Ascending aorta (tissue), 2 donors: Measurements from ENCODE around the gene DACT1. TPM values are rescaled to one million over a fixed set of nuclear protein-coding genes. Genes with fewer than 3 reads are reported as not detected.

Experiments
- DNase-seq, 2 donors: peaks; one replicate each; pipeline ENCODE4 v3.0.0-alpha.2; 2019; ENCODE audit warnings: low spot score in 2 of 2
- H3K27ac ChIP-seq, 2 donors: fragments of 200-600 bp; sonication (generic); one replicate each; pipeline ENCODE4 v1.5.1; 2016 to 2017; ENCODE audit warnings: mild to moderate bottlenecking in 1 of 2
- H3K27me3 ChIP-seq: fragments of 200-600 bp; sonication (generic); one replicate; pipeline ENCODE4 v1.5.1; 2017
- H3K36me3 ChIP-seq, 2 donors: fragments of 200-600 bp; sonication (generic); one replicate each; pipeline ENCODE4 v1.5.1; 2016
- H3K4me1 ChIP-seq, 2 donors: fragments of 200-600 bp; sonication (generic); one replicate each; pipeline ENCODE4 v1.5.1; 2016 to 2017; ENCODE audit warnings: mild to moderate bottlenecking in 1 of 2
- H3K4me3 ChIP-seq, 2 donors: fragments of 200-600 bp; sonication (generic); one replicate each; pipeline ENCODE4 v1.5.1; 2016 to 2017; ENCODE audit warnings: mild to moderate bottlenecking in 1 of 2
- H3K9me3 ChIP-seq, 2 donors: fragments of 200-600 bp; sonication (generic); one replicate each; pipeline ENCODE4 v1.5.1; 2016
- CTCF ChIP-seq, 3 experiments: fragments of 200-600 bp in 2 of 3; fragments of 450-650 bp in 1 of 3; sonication (generic) in 2 of 3; IDR thresholded peaks; one replicate each; pipeline ENCODE4 v1.5.1; 2016 to 2019; ENCODE audit warnings: antibody characterized with exemption in 3 of 3, mild to moderate bottlenecking in 1 of 3, moderate library complexity in 1 of 3
- intact Hi-C: fragments of 100-400 bp; cut with DNase I; formaldehyde crosslinking; loops from one replicate; pipeline ENCODE4 v1.15.1; 2023
- total RNA-seq: library from RNA; depleted of rRNA; stranded (reverse); fragments of >200 nt; gene quantifications from one replicate; pipeline ENCODE4 v1.1.0, GENCODE V29; 2016

The DACT1 gene
- total RNA-seq, 1 donor from 2014 or later = 46.0 TPM

- no peak overlapping the region for H3K27ac ChIP-seq
- H3K9me3 ChIP-seq = no peaks in the 10 kb centered on the region
- no peak for DNase-seq
- H3K4me3 ChIP-seq = no peak overlapping the region
- no peaks in the 10 kb centered on the region for H3K36me3 ChIP-seq
- no peaks in the 10 kb centered on the region for H3K4me1 ChIP-seq
- intact Hi-C loops = no loop called here
- H3K27me3 ChIP-seq = no peaks in the 10 kb centered on the region
- TF ChIP-seq CTCF (IDR thresholded peaks at IDR 0.05) = no peak
These were observed 20.1 kb upstream of the DACT1 start for GRCh38 chr14:58617619-58618018.

- Histone ChIP-seq H3K4me3 (no peak overlapping the region), H3K9me3 (no peaks in the 10 kb centered on the region), H3K36me3 (no peaks in the 10 kb centered on the region), H3K27ac (no peak overlapping the region), H3K27me3 (no peaks in the 10 kb centered on the region), H3K4me1 (no peaks in the 10 kb centered on the region)
- no peak for TF ChIP-seq CTCF (IDR thresholded peaks at IDR 0.05)
- no peak for DNase-seq
- intact Hi-C loops = no loop called here
These were observed 17.8 kb upstream of the DACT1 start for GRCh38 chr14:58620011-58620410.

GRCh38 chr14:58625438-58625837, 12.3 kb upstream of the DACT1 start:
- Histone ChIP-seq H3K9me3 (no peaks in the 10 kb centered on the region), H3K4me1 (no peaks in the 10 kb centered on the region), H3K4me3 (no peak overlapping the region), H3K27ac (no peak overlapping the region), H3K27me3 (no peaks in the 10 kb centered on the region), H3K36me3 (no peaks in the 10 kb centered on the region)
- no peak for DNase-seq
- intact Hi-C loops = no loop called here
- TF ChIP-seq CTCF (IDR thresholded peaks at IDR 0.05) = no peak

GRCh38 chr14:58626431-58626831, 11.3 kb upstream of the DACT1 start:
- no peaks in the 10 kb centered on the region for H3K36me3 ChIP-seq
- DNase-seq = no peak
- H3K9me3 ChIP-seq = no peaks in the 10 kb centered on the region
- H3K27ac ChIP-seq = no peak overlapping the region
- no peaks in the 10 kb centered on the region for H3K4me1 ChIP-seq
- no peak overlapping the region for H3K4me3 ChIP-seq
- no peaks in the 10 kb centered on the region for H3K27me3 ChIP-seq
- TF ChIP-seq CTCF (IDR thresholded peaks at IDR 0.05) = no peak
- intact Hi-C loops = no loop called here

GRCh38 chr14:58628406-58628805, 9.4 kb upstream of the DACT1 start:
- H3K36me3 ChIP-seq = no peaks in the 10 kb centered on the region
- H3K27me3 ChIP-seq = no peaks in the 10 kb centered on the region
- no peak overlapping the region for H3K27ac ChIP-seq
- DNase-seq = no peak
- H3K4me3 ChIP-seq = no peak overlapping the region
- TF ChIP-seq CTCF (IDR thresholded peaks at IDR 0.05) = no peak
- H3K4me1 ChIP-seq = no peaks in the 10 kb centered on the region
- H3K9me3 ChIP-seq = no peaks in the 10 kb centered on the region
- intact Hi-C loops = no loop called here

- intact Hi-C loops = no loop called here
- Histone ChIP-seq H3K4me1 (no peaks in the 10 kb centered on the region), H3K36me3 (no peaks in the 10 kb centered on the region), H3K4me3 (no peak overlapping the region), H3K27ac (no peak overlapping the region), H3K9me3 (no peaks in the 10 kb centered on the region), H3K27me3 (no peaks in the 10 kb centered on the region)
- TF ChIP-seq CTCF (IDR thresholded peaks at IDR 0.05) = no peak
- DNase-seq = no peak
These were observed 8.5 kb upstream of the DACT1 start for GRCh38 chr14:58629281-58629680.
